Fibroblast of peridontal ligament (primary cell): ENCODE measurements around the gene KCNJ6.
"Not testable (repeated sequence)": the region's sequence is repeated elsewhere in the genome, so short reads cannot be mapped to it uniquely, and the experiment has no call there.

Experiments
- DNase-seq: peaks from one replicate; pipeline ENCODE4 v3.0.0-alpha.2; 2010; ENCODE audit errors: extremely low read depth

KCNJ6 gene

DNA sequence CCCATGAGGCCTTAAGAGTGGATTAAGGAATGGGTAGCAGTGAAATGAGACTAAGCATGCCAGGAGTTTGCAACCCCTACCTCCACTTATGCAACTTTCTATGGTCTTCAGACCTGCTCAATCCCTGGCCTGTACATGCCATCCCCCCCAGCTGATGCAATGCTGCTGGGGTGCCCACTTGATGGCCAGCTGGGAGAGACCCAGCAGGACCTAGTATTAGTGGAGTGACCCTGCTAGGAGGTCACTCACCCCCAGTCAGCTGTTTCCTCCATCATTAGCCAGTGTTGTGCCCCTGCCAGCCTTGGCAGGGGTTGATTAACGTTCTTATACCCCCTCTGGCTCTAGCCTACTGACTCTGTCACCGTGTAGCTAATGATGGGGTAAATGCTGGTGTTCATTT is 313.1 kb downstream of the KCNJ6 start:
- DNase-seq: no peak

DNA sequence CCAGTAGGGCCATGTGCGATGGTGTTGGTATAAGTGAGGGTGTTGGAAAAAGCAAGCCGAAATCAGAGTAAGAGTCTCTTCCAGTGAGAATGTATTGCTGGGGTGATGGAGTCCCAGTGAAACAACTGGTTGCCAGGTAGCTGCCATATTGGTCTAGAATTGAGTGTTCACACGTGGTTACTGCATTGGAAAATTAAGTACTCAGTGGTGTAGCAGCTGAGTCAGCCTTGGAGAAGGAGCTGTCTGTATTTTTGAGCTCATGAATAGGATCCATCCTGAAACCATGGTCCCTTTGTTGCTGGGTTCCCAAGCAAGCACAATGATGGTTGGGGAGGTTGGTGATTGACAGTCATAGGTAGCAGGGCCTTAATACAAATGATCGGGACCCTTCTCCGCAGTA is 314.3 kb downstream of the KCNJ6 start:
- no peak for DNase-seq

DNA sequence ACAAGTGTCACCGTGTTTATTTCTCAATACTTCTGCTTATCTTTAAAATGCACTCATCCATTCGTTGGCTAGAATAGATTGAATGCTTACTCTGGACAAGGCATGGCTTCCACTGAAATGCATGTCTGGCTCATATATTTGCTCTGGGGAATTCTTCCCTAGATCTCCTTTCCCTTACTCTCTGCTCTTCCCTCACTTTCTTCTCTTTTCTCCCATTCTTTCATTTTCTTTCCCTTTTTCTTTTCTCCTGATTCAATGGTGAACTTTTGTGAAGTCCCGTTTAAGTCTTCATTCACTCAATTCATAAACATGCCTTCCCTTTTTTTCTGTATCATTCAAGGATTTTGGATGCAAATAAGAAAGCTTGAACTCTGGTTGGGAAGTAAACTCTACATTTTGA is 315.2 kb downstream of the KCNJ6 start:
- no peak for DNase-seq

- no peak for DNase-seq
Measured at GRCh38 chr21:37595944-37596343, 320.3 kb downstream of the KCNJ6 start.

DNA sequence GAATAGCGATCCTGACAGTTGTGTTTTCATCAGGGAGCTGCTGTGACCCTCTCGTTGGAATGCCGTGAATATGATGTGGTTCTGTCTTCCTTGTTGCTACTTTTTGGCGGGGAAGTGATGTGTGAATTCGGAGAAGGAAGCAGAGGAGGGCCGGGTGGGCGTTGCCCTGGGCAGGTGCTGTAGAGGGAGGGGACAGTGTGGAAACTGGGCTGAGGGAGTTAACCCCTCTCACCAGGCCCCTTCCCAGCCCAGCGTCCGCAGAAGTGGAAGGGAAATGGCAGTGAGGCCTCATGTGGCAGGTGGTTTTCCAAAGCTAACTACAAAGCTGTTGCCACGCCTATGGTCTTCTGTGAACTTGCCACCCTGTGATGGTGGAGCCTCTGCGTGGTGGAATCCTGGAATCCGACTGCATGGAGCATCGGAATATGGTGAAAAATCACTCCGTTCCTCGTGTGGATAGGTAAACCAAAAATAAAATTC is 321.7 kb downstream of the KCNJ6 start:
- no peak for DNase-seq

DNA sequence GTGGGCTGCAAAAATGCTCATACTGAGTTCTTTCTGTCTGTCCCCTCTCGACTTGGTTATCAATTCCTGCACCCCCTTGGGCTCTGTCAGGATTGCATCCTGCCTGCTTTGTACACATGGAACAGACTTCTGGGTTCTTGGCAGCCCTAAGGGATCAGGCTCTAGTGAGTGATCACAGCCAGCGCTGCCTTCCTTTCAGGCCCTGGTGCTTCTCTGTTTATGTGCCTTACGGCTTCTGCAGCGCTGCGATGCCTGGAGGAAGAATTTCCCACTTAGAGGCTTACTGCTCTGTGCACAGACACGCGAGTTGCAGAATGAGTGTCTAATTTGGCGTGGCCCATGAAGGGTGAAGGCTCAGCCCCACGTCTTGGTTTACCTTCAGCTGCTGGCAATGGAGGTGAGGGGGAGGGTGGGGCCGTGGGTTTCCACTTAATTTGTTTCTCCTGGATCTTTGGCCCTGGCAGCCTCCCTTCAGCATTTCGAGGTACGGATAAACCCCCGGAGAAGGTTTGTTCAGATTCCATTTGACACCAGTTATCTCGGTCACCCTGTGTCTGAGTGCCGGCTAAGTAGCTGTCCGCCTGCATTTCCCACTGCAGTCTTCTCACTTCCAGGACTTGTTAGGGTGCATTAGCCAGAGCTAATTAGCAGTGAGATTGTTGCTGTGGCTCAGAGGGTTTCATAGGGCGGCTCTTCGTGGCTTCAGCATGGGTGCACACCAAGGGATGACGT is 322.4 kb downstream of the KCNJ6 start:
- no peak for DNase-seq

GRCh38 chr21:37593015-37593414 is 323.2 kb downstream of the KCNJ6 start:
- no peak for DNase-seq

DNA sequence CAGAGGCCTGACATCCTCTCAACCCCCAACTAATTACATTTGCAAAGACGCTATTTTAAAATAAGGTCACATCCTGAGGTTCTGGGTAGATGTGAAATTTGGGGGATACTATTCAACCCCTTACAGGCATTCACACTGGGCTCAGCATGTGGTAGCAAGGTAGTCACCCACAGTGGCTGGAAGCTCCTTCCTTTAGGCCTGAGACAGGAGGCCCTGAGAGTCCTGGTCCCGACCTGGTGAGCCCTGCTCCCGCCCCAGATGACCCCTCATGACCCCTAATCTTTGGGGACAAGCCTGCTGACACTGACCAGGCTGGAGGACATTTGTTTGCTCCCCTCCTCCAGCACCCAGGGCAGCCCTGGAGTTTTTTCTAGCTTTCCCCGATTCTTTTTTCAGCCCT is 323.8 kb downstream of the KCNJ6 start:
- no peak for DNase-seq

DNA sequence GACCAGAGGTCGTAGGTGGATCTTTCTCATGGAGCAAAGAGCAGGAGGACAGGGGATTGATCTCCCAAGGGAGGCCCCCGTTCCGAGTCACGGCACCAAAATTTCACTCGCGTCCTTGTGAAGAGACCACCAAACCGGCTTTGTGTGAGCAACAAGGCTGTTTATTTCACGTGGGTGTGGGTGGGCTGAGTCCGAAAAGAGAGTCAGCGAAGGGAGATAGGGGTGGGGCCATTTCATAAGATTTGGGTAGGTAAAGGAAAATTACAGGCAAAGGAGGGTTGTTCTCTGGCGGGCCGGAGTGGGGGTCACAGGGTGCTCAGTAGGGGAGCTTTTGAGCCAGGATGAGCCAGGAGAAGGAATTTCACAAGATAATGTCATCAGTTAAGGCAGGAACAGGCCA is 324.3 kb downstream of the KCNJ6 start:
- DNase-seq: not testable (repeated sequence)

DNA sequence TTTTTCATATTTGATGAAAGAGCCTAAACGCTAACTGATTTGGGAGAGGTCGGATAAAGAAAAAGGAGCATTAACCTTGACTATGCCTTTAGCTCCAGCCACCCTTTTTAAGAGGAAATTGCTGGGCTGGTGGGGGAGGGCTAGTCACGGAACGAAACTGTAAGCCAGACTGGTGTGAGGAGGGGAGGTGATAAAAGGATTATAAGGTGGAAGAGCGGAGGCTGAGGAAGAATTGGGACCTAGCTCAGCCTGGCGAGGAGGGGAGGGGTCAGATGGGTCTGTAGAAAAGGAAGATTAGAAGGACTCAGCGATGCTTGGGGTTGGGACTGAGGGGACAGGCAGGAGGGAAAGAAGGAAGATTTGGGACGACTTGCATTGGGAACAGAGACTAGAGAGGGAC is 325.4 kb downstream of the KCNJ6 start:
- DNase-seq: not testable (repeated sequence)

DNA sequence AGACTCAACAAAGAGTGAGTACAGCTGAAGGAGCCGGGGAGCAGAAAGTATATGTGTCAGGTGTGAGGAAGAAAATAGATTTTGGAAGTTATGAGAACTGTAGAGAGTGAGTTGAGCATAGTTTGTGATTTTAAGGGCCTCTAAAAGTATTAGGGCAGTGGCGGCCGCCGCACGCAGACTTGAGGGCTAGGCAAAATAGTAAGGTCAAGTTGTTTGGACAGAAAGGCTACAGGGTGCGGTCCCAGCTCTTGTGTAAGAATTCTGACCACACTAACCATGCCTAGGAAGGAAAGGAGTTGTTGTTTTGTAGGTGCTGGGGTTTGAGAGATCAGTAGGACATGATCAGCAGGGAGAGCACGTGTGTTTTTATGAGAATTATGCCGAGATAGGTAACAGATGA is 327.6 kb downstream of the KCNJ6 start:
- DNase-seq: not testable (repeated sequence)

DNA sequence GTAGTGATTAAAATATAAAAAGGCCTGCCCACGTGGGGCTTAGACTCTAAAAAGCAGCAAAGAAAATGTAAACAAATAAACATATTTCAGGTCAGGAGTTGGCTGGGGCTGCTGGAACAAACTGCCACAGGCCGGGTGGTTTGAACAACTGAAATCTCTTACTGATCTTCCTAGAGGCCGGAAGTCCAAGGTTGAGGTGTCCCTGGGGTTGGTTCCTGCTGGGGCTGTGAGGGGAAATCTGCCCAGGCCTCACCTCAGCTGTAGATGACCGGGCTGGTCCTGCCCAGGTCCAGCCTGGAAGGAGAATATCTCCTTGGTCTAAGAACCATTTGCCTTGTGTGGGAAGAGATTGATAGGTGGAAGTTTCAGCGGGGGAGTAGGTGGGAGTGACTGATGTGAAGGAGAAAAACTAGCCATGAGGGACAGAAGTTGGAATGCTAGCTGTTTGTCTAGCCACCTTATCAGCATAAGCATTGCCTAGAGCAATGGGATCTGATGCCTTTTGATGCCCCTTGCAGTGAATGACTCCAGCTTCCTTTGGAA is 328.6 kb downstream of the KCNJ6 start:
- no peak for DNase-seq

- DNase-seq: no peak
Measured at GRCh38 chr21:37587203-37587602, 329.1 kb downstream of the KCNJ6 start.

GRCh38 chr21:37582590-37582989 is 333.7 kb downstream of the KCNJ6 start:
- peak; percentile 74 for DNase-seq

- DNase-seq: peak; percentile 5
Measured at GRCh38 chr21:37580666-37581065, 335.6 kb downstream of the KCNJ6 start.

DNA sequence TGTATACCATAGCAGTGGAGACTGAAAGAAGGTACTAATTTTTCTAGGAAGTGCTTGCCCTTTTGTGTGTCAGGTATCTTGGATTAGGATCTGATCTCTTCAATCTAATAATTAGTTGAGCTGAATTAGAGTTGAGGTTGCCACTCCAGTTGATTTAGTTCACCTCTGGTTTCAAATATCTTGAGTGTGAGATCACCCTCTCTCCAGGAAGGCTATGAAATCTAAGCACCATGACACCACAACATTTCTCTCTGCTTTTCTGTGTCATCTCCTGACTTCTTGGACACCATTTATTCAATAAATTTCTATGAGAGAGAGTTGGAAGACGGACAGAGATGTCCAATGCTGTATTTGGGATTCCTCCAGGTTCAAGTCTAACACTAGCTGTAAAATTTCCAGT is 336.9 kb downstream of the KCNJ6 start:
- DNase-seq: no peak

GRCh38 chr21:37578471-37579126 is 337.7 kb downstream of the KCNJ6 start:
- DNase-seq: no peak

DNA sequence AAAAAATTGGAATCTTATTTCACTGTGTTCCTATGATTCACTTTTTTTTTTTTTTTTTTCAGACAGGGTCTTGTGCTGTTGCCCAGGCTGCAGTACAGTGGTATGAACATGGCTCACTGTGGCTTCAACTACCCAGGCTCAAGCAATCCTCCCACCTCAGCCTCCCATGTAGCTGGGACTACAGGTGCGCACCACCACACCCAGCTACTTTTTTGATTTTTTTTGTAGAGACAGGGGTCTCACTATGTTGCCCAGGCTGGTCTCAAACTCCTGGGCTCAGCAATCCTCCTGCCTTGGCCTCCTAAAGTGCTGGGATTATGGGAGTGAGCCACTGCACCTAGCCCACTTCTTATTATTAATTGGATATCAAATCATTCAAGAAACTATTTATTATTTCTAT is 339.3 kb downstream of the KCNJ6 start:
- not testable (repeated sequence) for DNase-seq

GRCh38 chr21:37575580-37575979 is 340.7 kb downstream of the KCNJ6 start:
- no peak for DNase-seq

GRCh38 chr21:37574751-37575150 is 341.5 kb downstream of the KCNJ6 start:
- DNase-seq: no peak

DNA sequence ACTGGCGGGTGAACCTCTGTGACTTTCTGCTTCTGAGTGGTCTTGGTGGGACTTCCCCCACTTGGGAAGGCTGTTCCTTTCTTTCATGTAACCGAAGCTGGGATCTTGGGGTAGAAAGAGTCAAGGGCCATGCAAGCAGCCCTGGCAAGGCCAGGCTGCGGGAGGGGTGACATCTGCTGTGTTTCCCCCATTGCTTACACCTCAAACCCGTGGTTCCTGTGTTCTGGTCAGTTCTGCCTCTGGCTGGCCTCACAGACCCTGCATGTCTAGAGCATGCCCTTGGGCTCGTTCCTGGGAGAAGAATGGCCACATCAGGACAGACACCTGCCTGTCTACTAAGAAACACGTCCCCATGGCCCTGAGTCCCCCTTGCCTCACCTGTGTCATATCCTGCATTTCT is 341.9 kb downstream of the KCNJ6 start:
- no peak for DNase-seq

DNA sequence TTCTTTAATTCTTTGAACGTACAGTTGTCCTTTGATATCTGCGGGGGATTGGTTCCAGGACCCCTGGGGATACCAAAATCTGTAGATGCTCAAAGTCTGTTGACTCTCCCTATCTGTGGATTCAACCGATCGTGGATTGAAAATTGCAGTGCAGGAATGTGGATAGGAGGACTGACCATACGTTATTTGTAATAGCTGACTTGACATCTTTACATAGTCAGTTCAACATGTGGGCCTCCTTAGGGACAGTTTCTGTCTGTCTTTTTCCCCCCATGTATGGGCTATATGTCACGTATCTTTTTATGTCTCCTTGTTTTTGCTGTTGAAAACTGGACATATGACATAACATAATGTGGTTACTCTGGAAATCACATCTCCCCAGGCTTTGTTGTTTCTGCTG is 344.8 kb downstream of the KCNJ6 start:
- no peak for DNase-seq

DNA sequence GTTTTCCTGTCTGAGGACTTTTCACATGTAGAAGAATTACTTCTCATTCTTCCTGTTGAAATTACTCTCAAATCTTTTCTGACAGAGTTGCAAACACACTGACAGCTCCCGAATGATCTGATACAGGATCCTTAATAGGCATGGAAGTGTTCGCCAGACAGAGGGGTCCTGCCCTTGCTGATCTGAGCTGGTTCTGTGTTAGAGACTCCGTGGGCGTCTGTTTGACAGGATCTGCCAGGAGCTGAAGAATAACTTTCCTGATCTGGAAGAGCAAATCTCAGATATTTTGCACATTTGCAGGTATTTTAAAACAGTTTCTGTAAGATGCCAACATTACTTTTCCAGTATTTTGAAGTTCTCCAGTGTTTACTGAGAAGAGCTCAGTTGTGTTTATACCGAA is 347.3 kb downstream of the KCNJ6 start:
- no peak for DNase-seq
